GM13977 (cell line): ENCODE data around the gene TMEM255A.

Experiments
- DNase-seq: peaks from one replicate; pipeline ENCODE4 v3.0.0; 2012; ENCODE audit warnings: low spot score
- in situ Hi-C: fragments of 300-500 bp; cut with MboI; formaldehyde crosslinking; loops from one replicate; pipeline ENCODE4 v1.12.0; 2022; ENCODE audit warnings: low sequenced_read_pairs, low pct_unique_long_range_greater_than_20kb, mixed read lengths, inconsistent platforms; ENCODE audit not compliant: unreplicated experiment
- TF ChIP-seq, protein P1 (sequence below): IDR thresholded peaks from 2 replicates; pipeline ENCODE4 v1.5.1; 2012; ENCODE audit warnings: mild to moderate bottlenecking, control low read depth; ENCODE audit not compliant: insufficient read depth; ENCODE audit errors: extremely low read depth, missing control alignments

Gene TMEM255A

DNA sequence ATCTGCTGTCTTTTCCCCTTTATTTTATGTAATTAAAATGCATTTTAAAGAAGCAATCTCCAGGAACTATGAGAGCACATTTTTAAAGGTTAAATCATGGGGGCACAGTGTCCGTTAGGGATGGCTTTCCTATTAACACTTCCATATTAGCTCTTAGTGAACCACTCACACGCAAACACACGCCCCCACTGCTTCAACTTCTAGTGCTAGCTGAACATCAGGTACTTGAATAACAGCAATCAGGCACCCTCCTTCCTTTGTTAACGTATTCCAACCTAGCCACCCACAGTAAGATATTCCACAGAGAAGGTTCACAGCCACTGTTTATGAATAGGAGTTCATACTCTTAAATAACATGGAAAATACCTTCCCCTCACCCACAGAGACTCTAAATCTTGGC, 9.3 kb downstream of the TMEM255A start:
- in situ Hi-C loops, result no loop called here
- DNase-seq, result no peak
- TF ChIP-seq, protein P1, sequence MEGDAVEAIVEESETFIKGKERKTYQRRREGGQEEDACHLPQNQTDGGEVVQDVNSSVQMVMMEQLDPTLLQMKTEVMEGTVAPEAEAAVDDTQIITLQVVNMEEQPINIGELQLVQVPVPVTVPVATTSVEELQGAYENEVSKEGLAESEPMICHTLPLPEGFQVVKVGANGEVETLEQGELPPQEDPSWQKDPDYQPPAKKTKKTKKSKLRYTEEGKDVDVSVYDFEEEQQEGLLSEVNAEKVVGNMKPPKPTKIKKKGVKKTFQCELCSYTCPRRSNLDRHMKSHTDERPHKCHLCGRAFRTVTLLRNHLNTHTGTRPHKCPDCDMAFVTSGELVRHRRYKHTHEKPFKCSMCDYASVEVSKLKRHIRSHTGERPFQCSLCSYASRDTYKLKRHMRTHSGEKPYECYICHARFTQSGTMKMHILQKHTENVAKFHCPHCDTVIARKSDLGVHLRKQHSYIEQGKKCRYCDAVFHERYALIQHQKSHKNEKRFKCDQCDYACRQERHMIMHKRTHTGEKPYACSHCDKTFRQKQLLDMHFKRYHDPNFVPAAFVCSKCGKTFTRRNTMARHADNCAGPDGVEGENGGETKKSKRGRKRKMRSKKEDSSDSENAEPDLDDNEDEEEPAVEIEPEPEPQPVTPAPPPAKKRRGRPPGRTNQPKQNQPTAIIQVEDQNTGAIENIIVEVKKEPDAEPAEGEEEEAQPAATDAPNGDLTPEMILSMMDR, result no peak

DNA sequence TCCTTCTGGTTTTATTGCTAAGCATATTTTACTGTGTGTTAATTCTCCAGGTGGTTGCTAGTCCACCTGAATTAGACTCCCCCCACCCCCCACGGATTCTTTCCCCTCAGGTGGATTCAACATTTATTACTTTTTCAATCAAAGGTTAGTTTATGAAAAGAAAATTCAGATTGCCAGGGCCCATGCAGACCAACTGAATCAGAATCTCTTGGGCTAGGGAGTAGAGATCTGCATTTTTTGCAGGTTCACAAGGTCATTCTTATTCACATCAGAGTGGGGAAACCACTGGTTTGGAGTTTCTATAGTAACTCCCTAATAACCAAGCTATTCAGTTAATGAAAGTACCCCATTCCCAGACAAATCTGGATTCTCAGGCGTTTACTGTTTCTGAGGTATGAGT, 9.8 kb downstream of the TMEM255A start:
- no peak for DNase-seq
- TF ChIP-seq, protein P1, result no peak
- in situ Hi-C loops, result no loop called here

DNA sequence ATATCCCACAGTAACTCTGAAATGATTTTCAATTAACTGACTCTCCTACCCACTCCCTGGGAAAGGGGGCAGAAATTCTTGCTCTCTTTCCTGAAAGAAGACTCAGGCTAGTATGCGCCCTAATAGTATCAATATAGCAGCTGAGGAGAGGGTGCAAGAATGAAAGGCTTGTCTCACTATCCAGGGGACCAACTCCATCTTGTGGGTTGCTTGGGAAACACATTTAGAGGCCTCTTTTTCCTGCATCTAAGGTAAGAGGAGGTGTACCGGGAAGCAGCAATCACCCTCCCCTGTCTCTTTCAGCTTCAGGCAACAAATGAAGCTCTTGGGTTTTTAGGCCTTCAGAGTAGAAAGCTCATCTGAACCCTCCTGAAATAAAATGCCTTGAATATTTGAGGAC, 11.3 kb downstream of the TMEM255A start:
- DNase-seq, result no peak
- in situ Hi-C loops, result no loop called here
- TF ChIP-seq, protein P1, result no peak

DNA sequence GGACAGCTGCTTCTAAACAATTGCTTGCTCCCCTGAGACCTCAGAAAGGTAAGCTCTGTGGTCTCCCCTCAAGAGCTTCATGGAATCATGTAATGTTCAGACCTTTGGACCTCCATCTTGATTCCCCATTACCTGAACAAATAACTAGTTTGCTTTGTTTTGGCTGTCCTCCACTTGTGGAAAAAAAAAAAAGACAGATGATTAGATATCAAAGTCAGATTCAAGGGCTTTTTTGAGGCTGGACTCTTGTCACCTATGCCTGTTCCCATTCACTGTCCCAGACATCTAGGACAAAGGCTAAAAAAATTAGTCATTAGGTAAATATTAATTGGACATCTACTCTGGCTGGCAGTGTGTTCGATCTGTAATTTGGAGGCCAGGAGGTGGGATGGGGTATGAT, 13.3 kb downstream of the TMEM255A start:
- in situ Hi-C loops, result no loop called here
- no peak for DNase-seq
- TF ChIP-seq, protein P1, result no peak

DNA sequence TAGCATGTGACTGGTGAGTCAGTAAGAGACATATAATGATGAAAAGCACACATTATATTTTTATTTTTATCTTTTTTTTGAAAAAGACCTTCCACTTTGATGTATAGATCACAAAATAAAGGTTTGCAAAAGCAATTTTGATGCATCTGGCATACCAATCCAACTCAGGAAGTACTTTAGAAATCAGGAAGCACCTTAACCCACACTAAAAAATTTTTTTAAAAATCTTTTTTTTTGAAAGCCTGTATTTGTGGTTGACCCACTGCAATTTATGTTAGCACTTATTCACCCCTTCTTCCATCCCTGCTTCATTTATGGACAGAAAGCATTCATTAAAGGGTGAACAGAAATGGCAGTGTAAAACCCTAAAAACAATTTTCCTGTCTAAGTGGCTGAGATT, 16.6 kb downstream of the TMEM255A start:
- no peak for DNase-seq
- in situ Hi-C loops, result no loop called here
- TF ChIP-seq, protein P1, result no peak

DNA sequence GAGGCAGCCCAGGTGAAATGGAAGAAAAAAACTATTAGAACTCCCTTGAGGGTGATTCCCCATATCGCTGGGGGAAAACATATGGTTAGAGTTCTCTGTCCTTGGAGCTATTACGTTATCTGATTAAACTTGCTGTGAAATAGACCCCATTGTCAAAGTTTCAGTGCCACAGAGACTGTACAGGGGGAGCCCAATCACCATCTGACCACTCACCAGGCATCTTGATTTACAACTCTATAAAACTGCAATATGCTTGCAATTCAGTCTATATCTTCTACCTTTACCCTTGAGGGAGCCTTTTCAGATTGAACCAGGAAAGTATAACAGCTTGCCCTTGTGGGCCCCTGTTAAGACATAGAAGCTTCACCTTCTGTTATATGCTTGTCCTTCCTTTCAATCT, 18.2 kb downstream of the TMEM255A start:
- in situ Hi-C loops, result no loop called here
- DNase-seq, result no peak
- TF ChIP-seq, protein P1, result no peak

DNA sequence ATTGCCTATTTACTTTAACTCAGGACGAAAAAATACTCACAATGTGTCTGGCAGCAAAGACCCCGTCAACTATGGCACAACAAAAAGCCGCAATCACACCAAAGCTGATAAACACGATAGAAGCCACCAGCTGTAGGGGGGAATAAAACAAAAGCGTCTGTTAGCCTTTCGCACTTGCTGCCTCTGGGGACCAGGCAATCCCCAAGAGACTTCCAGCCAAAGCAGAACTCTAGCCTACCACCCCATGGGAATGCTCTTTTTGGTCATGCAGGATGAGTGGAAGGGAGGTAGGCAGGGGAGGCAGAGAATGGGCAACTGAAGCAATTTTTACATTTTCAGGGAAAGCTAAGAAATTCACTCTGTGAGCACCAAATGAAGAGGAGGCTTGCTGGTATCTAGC, 20.1 kb downstream of the TMEM255A start:
- in situ Hi-C loops, result no loop called here
- TF ChIP-seq, protein P1, result no peak
- no peak for DNase-seq
